NCI-H187 (cell line): ENCODE results near the gene PTPRN2.
"Not testable (repeated sequence)": the region's sequence is repeated elsewhere in the genome, so short reads cannot be mapped to it uniquely, and the experiment has no call there.

ENCODE experiments used
- DNase-seq, 2 experiments: peaks; one replicate each; lab custom pipeline; 2025; lab: John Stamatoyannopoulos, UW

Gene PTPRN2

GRCh38 chr7:157679607-157680006, 908.0 kb downstream of the PTPRN2 start:
- no peak for DNase-seq

GRCh38 chr7:157678501-157678900, 909.1 kb downstream of the PTPRN2 start:
- DNase-seq = no peak

DNA sequence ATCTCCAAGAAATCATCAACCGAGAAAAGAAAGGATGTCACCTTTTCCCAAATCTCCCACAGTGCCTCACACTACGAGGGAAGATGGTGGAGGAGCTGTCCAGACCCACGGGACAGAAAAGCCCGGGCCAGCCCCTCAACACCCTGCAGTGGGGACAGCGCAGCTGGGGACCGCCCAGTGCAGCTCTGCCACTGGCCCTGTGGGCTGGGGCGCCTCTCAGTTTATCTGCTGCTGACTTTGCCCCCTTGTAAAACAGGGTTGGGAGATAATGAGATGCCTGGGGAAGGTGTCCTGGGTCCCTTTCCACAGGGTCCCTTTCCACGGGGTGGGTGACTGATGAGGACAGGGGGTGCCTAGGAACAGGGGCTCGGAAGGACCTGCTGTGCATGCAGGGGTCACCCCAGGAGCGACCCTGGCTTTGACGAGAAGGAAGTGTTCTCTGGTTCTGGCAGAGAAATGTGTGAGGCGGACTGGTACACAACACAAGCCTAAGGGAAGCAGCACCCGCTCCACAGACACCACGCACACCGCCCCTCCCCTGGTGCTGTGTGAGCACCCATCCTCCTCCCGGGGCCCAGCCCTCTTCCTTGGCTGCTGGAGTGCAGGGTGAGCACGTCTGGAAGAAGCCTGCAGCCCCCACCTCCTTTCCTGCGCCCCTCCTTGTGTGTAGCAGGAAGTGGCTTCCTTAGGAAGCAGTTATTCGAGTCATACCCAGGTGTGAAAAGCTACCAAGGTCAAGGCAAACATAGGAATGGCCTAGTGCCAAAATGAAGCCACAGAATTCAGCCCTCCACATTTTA, 911.0 kb downstream of the PTPRN2 start:
- DNase-seq = no peak

- DNase-seq = no peak
These were observed 911.6 kb downstream of the PTPRN2 start for GRCh38 chr7:157676001-157676400.

GRCh38 chr7:157675427-157675927, 912.1 kb downstream of the PTPRN2 start:
- DNase-seq = no peak

DNA sequence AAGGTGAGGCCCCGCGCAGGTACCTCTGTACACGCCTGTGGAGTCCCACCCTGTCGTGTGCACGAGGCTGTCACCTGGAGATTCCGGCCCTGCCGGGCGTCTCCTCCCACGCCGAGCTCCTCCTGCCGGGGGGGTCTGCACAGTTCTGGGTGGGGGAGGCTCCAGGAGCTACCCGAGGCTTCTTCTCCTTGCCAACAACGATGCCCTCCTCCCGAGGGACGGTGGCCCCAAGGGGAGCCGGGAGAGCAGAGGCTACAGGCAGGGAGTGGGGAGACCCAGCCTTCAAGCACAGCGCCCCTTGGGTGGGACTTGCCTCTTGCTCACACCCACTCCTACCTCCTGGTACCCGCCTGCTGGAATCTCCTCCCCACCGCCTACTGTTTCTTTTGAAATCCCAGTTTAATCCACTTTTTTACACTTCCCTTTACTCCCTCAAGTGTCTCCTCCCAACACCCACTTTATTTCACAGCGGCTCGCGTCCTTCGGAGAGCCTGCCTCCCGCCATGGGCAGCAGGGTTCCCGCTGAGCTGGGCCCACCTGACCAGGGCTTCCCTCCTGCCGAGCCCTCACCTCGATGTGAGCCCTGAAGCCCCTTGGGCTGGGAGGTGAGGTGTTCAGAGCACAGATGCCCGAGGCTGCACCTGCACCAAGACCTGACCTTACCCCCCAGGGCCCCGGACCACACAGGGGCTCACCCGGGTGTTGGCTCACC, 912.8 kb downstream of the PTPRN2 start:
- DNase-seq = no peak

- DNase-seq = no peak
These were observed 913.5 kb downstream of the PTPRN2 start for GRCh38 chr7:157674027-157674714.

DNA sequence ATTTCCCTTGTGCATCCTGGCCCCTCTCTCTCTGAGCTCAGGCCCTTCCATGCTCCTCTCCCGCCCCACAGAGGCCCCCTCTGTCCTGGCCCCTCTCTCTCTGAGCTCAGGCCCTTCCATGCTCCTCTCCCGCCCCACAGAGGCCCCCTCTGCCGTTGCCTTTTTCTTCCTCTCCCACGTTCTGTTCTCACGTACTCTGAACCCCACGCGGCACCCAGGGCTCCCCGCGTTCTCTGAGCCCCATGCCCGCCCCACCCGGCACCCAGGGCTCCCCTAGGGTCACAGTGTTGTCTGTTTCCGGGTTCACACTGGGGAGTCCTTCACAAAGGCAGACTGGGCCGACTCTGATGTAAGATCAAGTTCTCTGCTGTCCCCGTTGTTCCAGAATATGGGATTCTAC, 914.0 kb downstream of the PTPRN2 start:
- DNase-seq = no peak

- DNase-seq = no peak
These were observed 916.0 kb downstream of the PTPRN2 start for GRCh38 chr7:157671358-157672255.

DNA sequence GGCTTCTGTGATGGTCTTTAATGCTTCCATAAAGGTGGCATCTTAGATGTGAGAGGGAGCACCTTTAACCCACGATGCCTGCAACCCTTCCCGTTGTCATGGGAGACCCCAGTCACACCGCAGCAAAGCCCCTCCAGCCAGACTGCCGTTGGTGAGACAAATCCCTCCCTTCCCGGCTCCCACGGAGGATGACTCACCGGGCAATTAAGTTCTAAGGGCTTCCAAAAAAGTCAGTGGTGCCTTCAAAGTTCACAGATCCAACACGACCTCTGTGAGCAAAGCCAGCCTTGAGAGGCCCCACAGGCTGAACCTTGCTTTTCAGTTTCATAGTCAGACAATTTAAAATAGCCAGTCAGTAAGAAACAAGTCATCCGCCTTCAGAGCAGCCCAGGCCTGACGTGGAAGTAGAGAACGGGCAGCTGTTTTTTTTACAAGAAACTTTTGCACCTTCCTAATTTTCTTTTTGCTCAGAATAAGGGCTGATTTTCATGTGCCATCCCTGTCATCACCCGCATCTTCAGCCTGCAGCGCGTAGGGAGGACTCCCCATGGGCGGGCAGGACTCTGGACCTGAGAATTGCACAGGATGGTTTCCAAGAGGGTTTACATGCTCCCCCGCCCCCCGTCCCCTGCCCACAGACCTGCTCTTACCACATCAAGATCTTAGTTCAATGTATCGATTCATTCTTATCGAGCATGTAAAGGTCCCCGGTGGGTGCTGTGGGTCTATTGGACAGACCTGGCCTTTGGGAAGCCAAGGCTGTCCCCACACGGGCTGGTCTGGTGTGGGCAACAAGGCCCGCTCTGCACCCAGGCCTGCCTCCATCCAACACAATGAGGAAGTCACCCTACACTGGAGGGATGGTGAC, 916.9 kb downstream of the PTPRN2 start:
- no peak for DNase-seq

DNA sequence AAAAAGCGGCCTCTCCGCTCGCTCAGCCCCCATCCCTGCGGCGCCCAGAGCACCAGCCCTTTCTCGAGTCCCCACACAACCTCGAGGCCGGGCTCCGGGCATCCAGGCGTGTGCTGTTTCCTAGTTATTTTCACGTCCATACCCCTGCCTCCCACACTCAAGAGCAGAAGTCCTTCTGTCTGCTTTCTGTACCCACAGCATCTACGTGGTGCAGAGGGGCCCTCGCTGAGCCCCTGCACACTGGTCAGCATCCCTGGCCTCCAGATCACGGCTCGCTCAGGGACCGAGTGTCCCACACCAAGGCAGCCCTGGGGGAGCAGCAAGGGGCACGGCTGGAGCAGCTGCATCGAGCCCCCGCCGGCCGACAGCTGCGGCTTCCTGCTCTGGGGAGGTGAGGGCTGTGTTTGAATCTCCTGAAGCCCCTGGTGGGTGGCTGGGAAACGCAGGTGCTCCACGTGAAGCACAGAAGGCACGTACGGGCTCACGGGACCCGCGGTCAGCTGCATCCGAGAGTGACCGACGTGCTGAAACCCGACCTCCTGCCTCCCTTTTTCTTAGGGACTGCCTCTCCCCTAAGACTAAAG, 917.8 kb downstream of the PTPRN2 start:
- no peak for DNase-seq

- DNase-seq = no peak
These were observed 918.5 kb downstream of the PTPRN2 start for GRCh38 chr7:157668884-157669767.

- no peak for DNase-seq
These were observed 919.3 kb downstream of the PTPRN2 start for GRCh38 chr7:157668221-157668883.

- DNase-seq = no peak
These were observed 919.9 kb downstream of the PTPRN2 start for GRCh38 chr7:157667731-157668130.

- no peak for DNase-seq
These were observed 920.4 kb downstream of the PTPRN2 start for GRCh38 chr7:157667261-157667660.

- no peak for DNase-seq
These were observed 921.0 kb downstream of the PTPRN2 start for GRCh38 chr7:157666530-157667040.

DNA sequence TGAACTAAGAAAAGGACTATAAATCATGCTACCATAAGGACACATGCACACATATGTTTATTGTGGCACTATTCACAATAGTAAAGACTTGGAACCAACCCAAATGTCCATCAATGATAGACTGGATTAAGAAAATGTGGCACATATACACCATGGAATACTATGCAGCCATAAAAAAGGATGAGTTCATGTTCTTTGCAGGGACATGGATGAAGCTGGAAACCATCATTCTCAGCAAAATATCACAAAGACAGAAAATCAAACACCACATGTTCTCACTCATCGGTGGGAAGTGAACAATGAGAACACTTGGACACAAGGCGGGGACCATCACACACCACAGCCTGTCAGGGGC, 922.0 kb downstream of the PTPRN2 start:
- not testable (repeated sequence) for DNase-seq

DNA sequence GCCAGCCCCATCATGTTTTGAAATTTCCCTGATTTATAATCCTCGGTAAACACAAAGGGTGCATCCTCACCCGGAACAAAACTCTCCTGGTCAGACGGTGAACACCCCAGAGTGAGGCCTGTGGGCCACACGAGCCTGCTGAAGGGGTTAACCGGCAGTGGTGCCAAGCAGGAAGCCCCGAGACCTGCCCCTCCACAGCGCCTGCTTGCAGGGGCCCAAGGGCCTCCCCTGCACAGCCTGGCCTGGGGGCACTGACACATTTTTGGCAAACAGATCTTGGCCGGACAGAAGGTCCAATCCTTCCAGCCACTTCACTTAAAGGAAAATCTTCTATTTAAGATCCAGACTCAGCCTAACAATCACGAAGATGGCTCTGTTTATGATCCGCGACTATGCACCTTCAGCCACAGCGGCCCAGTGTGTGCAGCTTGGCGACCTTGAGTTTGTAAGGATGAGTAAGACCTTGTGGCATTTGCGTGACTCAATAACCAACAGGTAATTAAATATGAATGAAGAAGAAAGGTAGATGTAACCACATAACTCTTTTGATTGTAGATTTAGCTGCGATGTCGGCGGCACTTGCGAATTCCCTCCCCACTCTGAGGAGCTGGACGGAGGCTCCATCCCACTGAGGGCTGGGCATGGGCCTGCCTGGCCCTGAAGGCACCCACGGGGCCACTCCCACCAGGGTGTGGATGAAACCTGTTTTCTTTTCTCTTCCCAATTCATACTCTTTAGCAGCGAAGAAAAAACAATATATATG, 922.6 kb downstream of the PTPRN2 start:
- DNase-seq = no peak
